ENCODE results near the gene CPXM2.

GRCh38 chr10:123847686-123848432 is 43.7 kb downstream of the CPXM2 start:
- TF ChIP-seq FOXA1 (IDR thresholded peaks at IDR 0.05) (no peak), RAD21 (IDR thresholded peaks at IDR 0.05) (no peak), CTCF (IDR thresholded peaks at IDR 0.05; ENCODE audit: low read depth, low read length, missing input control) (no peak), FOXA2 (IDR thresholded peaks at IDR 0.05) (no peak), SP1 (IDR thresholded peaks at IDR 0.05) (no peak), MAX (IDR thresholded peaks at IDR 0.05) (no peak), TAF1 (conservative IDR thresholded peaks at IDR 0.05) (no peak)
